Kidney (tissue), 14 donors: Measurements from ENCODE around the gene FASN. TPM values are rescaled to one million over a fixed set of nuclear protein-coding genes. Genes with fewer than 3 reads are reported as not detected.

Source experiments
- DNase-seq, 5 donors: peaks; one replicate each; pipeline ENCODE4 v3.0.0-alpha.2; 2013 to 2020
- FAIRE-seq: peaks from 2 replicates; lab custom pipeline; 2012; peaks lifted over from hg19 to GRCh38; lab: Jason Lieb, UNC
- H3K27ac ChIP-seq, 2 donors: one replicate each; pipeline ENCODE4 v1.7.0; 2013; ENCODE audit warnings: low read depth in 2 of 2, low read length in 2 of 2, inconsistent platforms in 1 of 2
- H3K27me3 ChIP-seq: one replicate; pipeline ENCODE4 v1.7.1; 2013; ENCODE audit warnings: low read length, inconsistent platforms; ENCODE audit not compliant: control insufficient read depth, insufficient read depth
- H3K36me3 ChIP-seq, 3 donors: one replicate each; pipeline versions ENCODE4 v1.7.0 to v1.7.1; 2013; ENCODE audit warnings: low read length in 3 of 3, control low read depth in 1 of 3, inconsistent platforms in 1 of 3; ENCODE audit not compliant: insufficient read depth in 3 of 3, control insufficient read depth in 2 of 3
- H3K4me1 ChIP-seq, 3 donors: one replicate each; pipeline versions ENCODE4 v1.7.0 to v1.7.1; 2013; ENCODE audit warnings: low read length in 3 of 3, inconsistent platforms in 1 of 3, low read depth in 1 of 3; ENCODE audit not compliant: control insufficient read depth in 2 of 3, insufficient read depth in 2 of 3
- H3K4me3 ChIP-seq, 3 donors: one replicate each; pipeline versions ENCODE4 v1.7.0 to v1.8.1; 2013; ENCODE audit warnings: low read length in 3 of 3, control low read depth in 1 of 3, inconsistent platforms in 1 of 3
- H3K9ac ChIP-seq, 3 donors: one replicate each; pipeline versions ENCODE4 v1.7.0 to v1.7.1; 2013; ENCODE audit warnings: low read length in 3 of 3, control low read depth in 1 of 3, inconsistent platforms in 1 of 3
- H3K9me3 ChIP-seq, 3 donors: one replicate each; pipeline versions ENCODE4 v1.7.0 to v1.7.1; 2013; ENCODE audit warnings: low read length in 3 of 3, control low read depth in 1 of 3, inconsistent platforms in 1 of 3; ENCODE audit not compliant: control insufficient read depth in 2 of 3, insufficient read depth in 1 of 3
- intact Hi-C: fragments of 100-400 bp; cut with DNase I; formaldehyde crosslinking; loops from one replicate; pipeline ENCODE4 v1.11.1; 2022
- polyA plus RNA-seq: library from polyadenylated mRNA; stranded (reverse); fragments of 350-450 nt; fragmentation: Illumina TruSeq; extraction: RNeasy Lipid Tissue Mini Kit (QIAGEN cat#74804); gene quantifications from one replicate; pipeline ENCODE4 v1.2.3, GENCODE V29; 2014; ENCODE audit warnings: low read depth, low replicate concordance; ENCODE audit not compliant: insufficient read depth
- total RNA-seq: library from RNA; stranded (reverse); fragmentation: NEBNext Ultra II Directional; extraction: Animal tissue kit (Norgen Biotek cat#: 25700); gene quantifications from one replicate; pipeline ENCODE4 v1.2.1, GENCODE V29; 2021
- TF ChIP-seq, protein P1 (sequence below): IDR thresholded peaks from 3 replicates; pipeline ENCODE4 v1.5.1; 2012; ENCODE audit warnings: mild to moderate bottlenecking, moderate library complexity, borderline replicate concordance; ENCODE audit not compliant: insufficient read depth; ENCODE audit errors: extremely low read depth
- donor health status: control.
- donor health status: control.
- donor health status: control.
- donor health status: control.
- donor health status: control.
- donor health status: DM: yes; HTN: yes; CAD: no.
- donor health status: Normal renal cell carcinoma (clear cell type).

The FASN gene
- total and polyA plus RNA-seq, 2 donors from 2014 or later = 13.6 to 43.3 TPM

DNA sequence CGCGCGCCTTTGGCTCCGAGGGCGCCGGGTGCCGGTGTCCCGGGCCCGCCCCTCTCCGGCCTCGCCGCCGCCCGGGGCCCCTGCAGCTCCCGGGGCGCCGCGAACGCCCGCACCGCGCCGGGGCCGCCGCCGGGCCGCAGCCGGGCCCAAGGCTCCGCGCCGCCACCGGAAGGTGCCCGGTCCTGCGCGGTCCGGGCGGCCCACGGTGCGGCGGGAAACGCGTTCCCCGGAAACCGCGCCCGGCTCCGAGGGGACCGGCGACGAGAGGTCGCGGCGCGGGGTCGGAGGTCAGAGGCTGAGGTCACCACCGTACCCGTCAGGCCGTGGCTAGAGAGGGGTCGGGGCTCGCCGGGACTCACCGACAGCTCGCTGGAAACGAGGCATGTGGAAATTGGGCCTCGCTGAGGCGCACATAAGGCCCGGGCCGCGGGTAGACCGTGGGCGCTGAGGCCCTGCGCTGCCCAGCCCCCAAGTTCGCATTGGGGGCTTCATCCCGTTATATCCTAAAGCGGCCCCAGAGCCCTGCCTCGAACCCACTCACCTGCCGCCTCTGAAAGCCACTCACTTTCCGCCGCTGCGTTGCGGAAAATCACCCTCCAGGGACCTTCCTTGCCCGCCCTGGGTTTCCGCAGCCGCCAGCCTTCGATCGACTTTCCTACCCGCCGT is 32.3 kb downstream of the FASN start, which contains the start of gene DUS1L:
TSS of gene DUS1L (minus strand) at position 167 of the 666 bp plus-strand sequence. CDS start 745 bp downstream, outside the sequence.
- DNase-seq (peak in 4 of 5 donors; percentile 33 to 91 (median 71)), FAIRE-seq (no peak)
- Histone ChIP-seq H3K9ac (peak within 1 kb of the TSS in 2 of 3 donors; percentile 77), H3K27ac (peak within 1 kb of the TSS; percentile 81 to 82), H3K4me1 (peaks cover 0 to 18% (median 11%) of the 10 kb centered on the region in 3 donors), H3K27me3 (no peaks in the 10 kb centered on the region), H3K36me3 (peaks cover 0 to 14% (median 2%) of the 10 kb centered on the region in 3 donors), H3K9me3 (no peaks in the 10 kb centered on the region), H3K4me3 (peak within 1 kb of the TSS; percentile 58 to 67 (median 60))
- TF ChIP-seq, protein P1, sequence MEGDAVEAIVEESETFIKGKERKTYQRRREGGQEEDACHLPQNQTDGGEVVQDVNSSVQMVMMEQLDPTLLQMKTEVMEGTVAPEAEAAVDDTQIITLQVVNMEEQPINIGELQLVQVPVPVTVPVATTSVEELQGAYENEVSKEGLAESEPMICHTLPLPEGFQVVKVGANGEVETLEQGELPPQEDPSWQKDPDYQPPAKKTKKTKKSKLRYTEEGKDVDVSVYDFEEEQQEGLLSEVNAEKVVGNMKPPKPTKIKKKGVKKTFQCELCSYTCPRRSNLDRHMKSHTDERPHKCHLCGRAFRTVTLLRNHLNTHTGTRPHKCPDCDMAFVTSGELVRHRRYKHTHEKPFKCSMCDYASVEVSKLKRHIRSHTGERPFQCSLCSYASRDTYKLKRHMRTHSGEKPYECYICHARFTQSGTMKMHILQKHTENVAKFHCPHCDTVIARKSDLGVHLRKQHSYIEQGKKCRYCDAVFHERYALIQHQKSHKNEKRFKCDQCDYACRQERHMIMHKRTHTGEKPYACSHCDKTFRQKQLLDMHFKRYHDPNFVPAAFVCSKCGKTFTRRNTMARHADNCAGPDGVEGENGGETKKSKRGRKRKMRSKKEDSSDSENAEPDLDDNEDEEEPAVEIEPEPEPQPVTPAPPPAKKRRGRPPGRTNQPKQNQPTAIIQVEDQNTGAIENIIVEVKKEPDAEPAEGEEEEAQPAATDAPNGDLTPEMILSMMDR = peak; percentile 15
- intact Hi-C loops = no loop called here

DNA sequence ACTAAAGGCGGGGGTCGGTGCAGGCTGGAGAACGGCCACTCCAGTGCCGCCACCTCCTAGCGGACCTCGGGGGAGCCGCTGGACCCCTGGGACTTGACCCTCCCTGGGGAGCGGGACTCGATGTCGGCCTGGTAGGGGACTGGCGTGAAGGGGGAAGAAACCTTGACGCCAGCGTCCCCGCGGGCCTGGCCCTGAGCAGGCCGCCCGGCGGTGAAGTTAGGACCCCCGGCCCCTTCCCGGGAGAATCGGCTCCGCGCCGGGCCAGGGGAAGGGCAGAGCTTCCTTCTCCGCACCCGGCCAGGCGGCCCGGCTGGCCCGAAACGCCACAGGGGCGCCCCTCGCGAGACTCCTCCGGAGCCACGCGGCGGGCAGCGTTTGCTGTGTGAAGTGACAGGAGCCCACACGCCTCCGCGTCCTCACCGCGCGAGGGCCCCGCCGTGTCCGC is 32.8 kb downstream of the FASN start:
- intact Hi-C loops = no loop called here
- Histone ChIP-seq H3K36me3 (peaks cover 0 to 18% (median 4%) of the 10 kb centered on the region in 3 donors), H3K27ac (no peak overlapping the region), H3K4me1 (peaks cover 0 to 18% (median 11%) of the 10 kb centered on the region in 3 donors), H3K9me3 (no peaks in the 10 kb centered on the region), H3K4me3 (peak overlapping the region; percentile 30 to 65 (median 56)), H3K27me3 (no peaks in the 10 kb centered on the region), H3K9ac (peak overlapping the region in 2 of 3 donors; percentile 75 to 77)
- DNase-seq (peak in 1 of 5 donors; percentile 32), FAIRE-seq (no peak)
- TF ChIP-seq, protein P1 = no peak

DNA sequence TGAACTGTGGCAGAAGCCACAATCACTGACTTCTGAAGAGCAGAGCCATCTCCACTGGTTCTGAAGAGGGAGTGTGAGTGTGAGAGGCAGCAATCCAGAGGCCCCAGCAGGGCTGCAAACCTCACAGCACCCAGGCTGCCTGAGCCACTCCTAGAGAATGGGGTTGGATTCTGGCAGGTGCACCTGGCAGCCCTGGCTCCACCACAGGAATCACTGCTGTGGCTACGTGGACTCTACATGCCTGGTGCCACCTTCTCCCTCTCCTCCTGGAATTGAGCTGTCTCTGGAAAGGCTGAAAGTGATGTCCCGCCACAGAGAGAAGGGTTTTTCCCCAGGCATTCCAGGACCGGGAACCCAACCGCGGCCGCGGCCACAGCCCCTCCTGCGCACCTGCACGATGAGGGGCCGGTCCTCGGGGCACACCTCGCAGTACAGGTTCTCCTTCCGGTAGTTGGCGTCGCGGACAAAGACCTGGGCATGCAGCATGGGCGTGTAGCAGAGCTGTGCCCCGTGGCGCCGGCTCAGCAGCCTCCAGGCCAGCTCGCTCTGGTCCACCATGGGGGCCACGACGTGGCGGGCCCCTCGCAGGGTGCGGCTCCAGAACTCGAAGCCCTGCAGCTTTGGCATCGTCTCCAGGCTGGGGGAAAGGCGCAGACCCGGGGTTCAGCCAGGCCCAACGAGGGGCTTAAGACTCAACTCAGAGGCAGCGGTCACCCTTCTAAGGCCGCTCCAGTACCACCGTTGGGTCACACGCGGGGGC is 33.4 kb downstream of the FASN start:
- H3K27me3 ChIP-seq = no peaks in the 10 kb centered on the region
- DNase-seq (no peak), FAIRE-seq (no peak)
- H3K27ac ChIP-seq = no peak overlapping the region
- H3K36me3 ChIP-seq = peaks cover 0 to 18% (median 4%) of the 10 kb centered on the region in 3 donors
- H3K9ac ChIP-seq = peak overlapping the region in 2 of 3 donors; percentile 75 to 77
- H3K4me3 ChIP-seq = peak overlapping the region; percentile 30 to 65 (median 56)
- H3K9me3 ChIP-seq = no peaks in the 10 kb centered on the region
- TF ChIP-seq, protein P1 = no peak
- peaks cover 0 to 18% (median 11%) of the 10 kb centered on the region in 3 donors for H3K4me1 ChIP-seq
- intact Hi-C loops = no loop called here
